HepG2 (cell line): ENCODE data around the gene RRAD. TPM values are rescaled to one million over a fixed set of nuclear protein-coding genes. Genes with fewer than 3 reads are reported as not detected.

ENCODE experiments used
- MBD4 ChIP-seq: IDR thresholded peaks from 2 replicates; pipeline ENCODE4 v1.6.1; 2012; ENCODE audit warnings: low read length, inconsistent platforms, borderline replicate concordance
- ONECUT2 ChIP-seq: sonication (generic); formaldehyde crosslinking; IDR thresholded peaks from 2 replicates; pipeline ENCODE4 v1.4.0; 2020; ENCODE audit warnings: missing genetic modification reagents
- RFXAP ChIP-seq: sonication (generic); formaldehyde crosslinking; IDR thresholded peaks from 2 replicates; pipeline ENCODE4 v1.4.0; 2020; ENCODE audit warnings: missing genetic modification reagents, borderline replicate concordance
- SIN3A ChIP-seq: IDR thresholded peaks from 2 replicates; pipeline ENCODE4 v1.6.1; 2011; ENCODE audit warnings: low read depth, mild to moderate bottlenecking, control low read depth, low read length, borderline replicate concordance
- ZC3H4 ChIP-seq: sonication (generic); formaldehyde crosslinking; IDR thresholded peaks from 2 replicates; pipeline ENCODE4 v1.4.0; 2020; ENCODE audit warnings: missing genetic modification reagents, borderline replicate concordance
- ZFP36L2 ChIP-seq: sonication (generic); formaldehyde crosslinking; IDR thresholded peaks from 2 replicates; pipeline ENCODE4 v1.4.0; 2020; ENCODE audit warnings: missing genetic modification reagents
- ZNF235 ChIP-seq: sonication (generic); formaldehyde crosslinking; IDR thresholded peaks from 2 replicates; pipeline ENCODE4 v1.8.1; 2023; ENCODE audit warnings: mild to moderate bottlenecking, missing genetic modification reagents, borderline replicate concordance
- ZNF264 ChIP-seq: sonication (generic); formaldehyde crosslinking; IDR thresholded peaks from 2 replicates; pipeline ENCODE4 v1.4.0; 2020; ENCODE audit warnings: missing genetic modification reagents
- ZNF280B ChIP-seq: sonication (generic); formaldehyde crosslinking; IDR thresholded peaks from 2 replicates; pipeline ENCODE4 v1.5.0; 2020; ENCODE audit warnings: missing genetic modification reagents, mild to moderate bottlenecking, borderline replicate concordance
- ZNF318 ChIP-seq: sonication (generic); formaldehyde crosslinking; IDR thresholded peaks from 2 replicates; pipeline ENCODE4 v1.4.0; 2020; ENCODE audit warnings: mild to moderate bottlenecking, missing genetic modification reagents
- ZNF34 ChIP-seq: sonication (generic); formaldehyde crosslinking; IDR thresholded peaks from 2 replicates; pipeline ENCODE4 v1.4.0; 2020; ENCODE audit warnings: mild to moderate bottlenecking, missing genetic modification reagents, borderline replicate concordance
- ZNF710 ChIP-seq: sonication (generic); formaldehyde crosslinking; IDR thresholded peaks from 2 replicates; pipeline ENCODE4 v1.5.0; 2020; ENCODE audit warnings: mild to moderate bottlenecking, missing genetic modification reagents, borderline replicate concordance
- polyA plus RNA-seq, 8 experiments: library from polyadenylated mRNA; depleted of rRNA in 3 of 8; stranded (reverse) in 7 of 8; unstranded in 1 of 8; fragments of >200 nt; fragmentation: Illumina TruSeq in 4 of 8; extraction: Trizol in 4 of 8; gene quantifications; 2 replicates each; pipeline versions ENCODE4 v1.2.1 to v1.2.3, GENCODE V29; 2011 to 2016; ENCODE audit warnings: low read depth in 4 of 8, missing spikeins in 1 of 8, mixed read lengths in 1 of 8; ENCODE audit not compliant: insufficient read depth in 1 of 8
- total RNA-seq, 5 experiments: library from RNA; depleted of rRNA; stranded (reverse); fragments of >200 nt; fragmentation: Illumina TruSeq; extraction: Trizol; gene quantifications; 2 replicates each; pipeline ENCODE4 v1.2.3, GENCODE V29; 2016; ENCODE audit warnings: low read depth in 1 of 5
- TF ChIP-seq, protein P1 (sequence below): sonication (generic); formaldehyde crosslinking; IDR thresholded peaks from 2 replicates; pipeline ENCODE4 v1.4.0; 2020; ENCODE audit warnings: missing genetic modification reagents

The RRAD gene
- total and polyA plus RNA-seq, 2 of the 13 experiments (the other 11 are each of a cell fraction or from before 2014, with no cell fraction given), result 0.80 to 1.1 TPM

DNA sequence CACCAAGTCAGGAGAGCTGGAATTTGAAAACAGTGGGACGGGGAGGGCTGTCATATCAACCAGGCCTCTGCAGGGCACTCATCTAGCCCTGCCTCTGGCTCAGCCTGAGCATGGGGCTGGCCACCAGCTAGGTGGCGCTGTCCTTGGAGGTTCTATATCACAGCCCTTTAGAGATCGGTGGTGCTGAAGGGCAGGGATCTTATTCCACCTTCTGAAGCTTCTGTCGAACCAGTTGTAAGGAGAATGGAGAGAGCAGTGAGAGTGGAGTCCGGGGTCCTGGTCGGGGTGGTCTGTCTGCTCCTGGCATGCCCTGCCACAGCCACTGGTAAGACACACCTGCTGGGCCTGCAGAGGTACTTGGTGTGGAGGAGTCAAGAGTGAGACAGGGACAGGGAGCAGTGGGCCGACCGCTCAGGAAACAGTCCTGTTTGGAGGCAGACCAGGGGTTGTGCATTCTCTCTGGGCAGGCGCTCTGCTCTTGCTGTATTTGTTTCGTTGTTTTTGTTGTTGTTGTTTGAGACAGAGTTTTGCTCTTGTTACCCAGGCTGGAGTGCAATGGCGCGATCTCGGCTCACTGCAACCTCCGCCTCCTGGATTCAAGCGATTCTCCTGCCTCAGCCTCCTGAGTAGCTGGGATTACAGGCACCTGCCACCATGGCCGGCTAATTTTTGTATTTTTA is 35.9 kb upstream of the RRAD start, which contains the start of gene CES3 (continued):
- TF ChIP-seq ZNF318 (CRISPR knock-in tag) (peak; percentile 12; the same call in 1 of the 2 replicates), ZNF235 (CRISPR knock-in tag) (no peak), ZNF280B (CRISPR knock-in tag) (no peak; the same call in 1 of the 2 replicates), ONECUT2 (CRISPR knock-in tag) (no peak), SIN3A (no peak), ZNF34 (CRISPR knock-in tag) (no peak), ZNF710 (CRISPR knock-in tag) (0 out of 2 replicates have a peak, but pooled peaks have one; percentile 33), ZFP36L2 (CRISPR knock-in tag) (no peak), ZNF264 (CRISPR knock-in tag) (0 out of 2 replicates have a peak, but pooled peaks have one; percentile 35), MBD4 (no peak), RFXAP (CRISPR knock-in tag) (no peak), ZC3H4 (CRISPR knock-in tag) (no peak)
- TF ChIP-seq, protein P1, sequence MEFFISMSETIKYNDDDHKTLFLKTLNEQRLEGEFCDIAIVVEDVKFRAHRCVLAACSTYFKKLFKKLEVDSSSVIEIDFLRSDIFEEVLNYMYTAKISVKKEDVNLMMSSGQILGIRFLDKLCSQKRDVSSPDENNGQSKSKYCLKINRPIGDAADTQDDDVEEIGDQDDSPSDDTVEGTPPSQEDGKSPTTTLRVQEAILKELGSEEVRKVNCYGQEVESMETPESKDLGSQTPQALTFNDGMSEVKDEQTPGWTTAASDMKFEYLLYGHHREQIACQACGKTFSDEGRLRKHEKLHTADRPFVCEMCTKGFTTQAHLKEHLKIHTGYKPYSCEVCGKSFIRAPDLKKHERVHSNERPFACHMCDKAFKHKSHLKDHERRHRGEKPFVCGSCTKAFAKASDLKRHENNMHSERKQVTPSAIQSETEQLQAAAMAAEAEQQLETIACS, result no peak
